Liver (tissue), 9 donors: ENCODE results near the gene KRT26. TPM values are rescaled to one million over a fixed set of nuclear protein-coding genes. Genes with fewer than 3 reads are reported as not detected.

Source experiments
- DNase-seq: peaks from one replicate; pipeline ENCODE4 v3.0.0-alpha.2; 2017; ENCODE audit warnings: low spot score
- H3K27ac ChIP-seq, 2 donors: one replicate each; pipeline ENCODE4 v1.7.0; 2013; ENCODE audit warnings: inconsistent platforms in 2 of 2, low read length in 2 of 2, control low read depth in 1 of 2, low read depth in 1 of 2, mild to moderate bottlenecking in 1 of 2
- H3K27me3 ChIP-seq, 4 donors: one replicate each; pipeline versions ENCODE4 v1.6.1 to v1.7.0; 2013; ENCODE audit warnings: low read length in 3 of 4, inconsistent platforms in 1 of 4, mild to moderate bottlenecking in 1 of 4, moderate library complexity in 1 of 4; ENCODE audit not compliant: control insufficient read depth in 4 of 4, insufficient read depth in 4 of 4
- H3K36me3 ChIP-seq, 4 donors: one replicate each; pipeline versions ENCODE4 v1.6.1 to v1.7.0; 2013; ENCODE audit warnings: low read length in 3 of 4, mild to moderate bottlenecking in 3 of 4, low read depth in 1 of 4, moderate library complexity in 1 of 4; ENCODE audit not compliant: control insufficient read depth in 4 of 4, insufficient read depth in 3 of 4
- H3K4me1 ChIP-seq, 4 donors: one replicate each; pipeline versions ENCODE4 v1.6.1 to v1.7.0; 2013; ENCODE audit warnings: low read length in 3 of 4, mild to moderate bottlenecking in 3 of 4, moderate library complexity in 1 of 4; ENCODE audit not compliant: control insufficient read depth in 4 of 4, insufficient read depth in 4 of 4
- H3K4me3 ChIP-seq, 3 donors: one replicate each; pipeline versions ENCODE4 v1.6.1 to v1.7.0; 2013; ENCODE audit warnings: low read length in 3 of 3, control low read depth in 1 of 3, low read depth in 1 of 3, mild to moderate bottlenecking in 1 of 3
- H3K9ac ChIP-seq, 2 donors: one replicate each; pipeline ENCODE4 v1.7.0; 2013; ENCODE audit warnings: low read length in 2 of 2, mild to moderate bottlenecking in 2 of 2, moderate library complexity in 2 of 2, control low read depth in 1 of 2, low read depth in 1 of 2
- H3K9me3 ChIP-seq, 4 donors: one replicate each; pipeline versions ENCODE4 v1.6.1 to v1.7.0; 2013; ENCODE audit warnings: low read length in 3 of 4; ENCODE audit not compliant: control insufficient read depth in 4 of 4
- EGR1 ChIP-seq, 2 donors: IDR thresholded peaks; 2 replicates each; pipeline ENCODE4 v1.6.1; 2016 to 2018; ENCODE audit warnings: antibody characterized with exemption in 2 of 2, low read depth in 2 of 2
- FOXA1 ChIP-seq: IDR thresholded peaks from 2 replicates; pipeline ENCODE4 v1.6.1; 2016; ENCODE audit warnings: antibody characterized with exemption
- FOXA2 ChIP-seq: IDR thresholded peaks from 2 replicates; pipeline ENCODE4 v1.6.1; 2016; ENCODE audit warnings: antibody characterized with exemption
- GABPA ChIP-seq, 2 donors: IDR thresholded peaks in 1 of 2; conservative IDR thresholded peaks in 1 of 2; 2 replicates each; pipeline ENCODE4 v1.6.1; 2016; ENCODE audit warnings: antibody characterized with exemption in 2 of 2, mild to moderate bottlenecking in 1 of 2, moderate library complexity in 1 of 2
- HNF4A ChIP-seq, 2 donors: conservative IDR thresholded peaks; 2 replicates each; pipeline ENCODE4 v1.6.1; 2016; ENCODE audit warnings: antibody characterized with exemption in 2 of 2, mild to moderate bottlenecking in 2 of 2
- HNF4G ChIP-seq: IDR thresholded peaks from 2 replicates; pipeline ENCODE4 v1.6.1; 2016; ENCODE audit warnings: antibody characterized with exemption
- JUND ChIP-seq, 2 donors: IDR thresholded peaks; 2 replicates each; pipeline ENCODE4 v1.6.1; 2016; ENCODE audit warnings: antibody characterized with exemption in 2 of 2
- NR2F2 ChIP-seq: IDR thresholded peaks from 2 replicates; pipeline ENCODE4 v1.6.1; 2016; ENCODE audit warnings: antibody characterized with exemption
- RAD21 ChIP-seq, 2 donors: IDR thresholded peaks; 2 replicates each; pipeline ENCODE4 v1.6.1; 2016; ENCODE audit warnings: antibody characterized with exemption in 2 of 2, mild to moderate bottlenecking in 2 of 2
- RXRA ChIP-seq, 2 donors: IDR thresholded peaks; 2 replicates each; pipeline ENCODE4 v1.6.1; 2017 to 2018; ENCODE audit warnings: antibody characterized with exemption in 2 of 2, mild to moderate bottlenecking in 1 of 2
- SP1 ChIP-seq: IDR thresholded peaks from 2 replicates; pipeline ENCODE4 v1.6.1; 2018; ENCODE audit warnings: antibody characterized with exemption, mild to moderate bottlenecking
- TAF1 ChIP-seq: conservative IDR thresholded peaks from 2 replicates; pipeline ENCODE4 v1.6.1; 2016; ENCODE audit warnings: antibody characterized with exemption, mild to moderate bottlenecking
- YY1 ChIP-seq: IDR thresholded peaks from 2 replicates; pipeline ENCODE4 v1.6.1; 2016; ENCODE audit warnings: antibody characterized with exemption, mild to moderate bottlenecking
- WGBS: extraction: QIAGEN DNeasy Blood & Tissue Kit; methylation state at CpG from one replicate; pipeline ENCODE4 v1.1.7; 2013; 5-methylcytosine and 5-hydroxymethylcytosine counted together
- polyA plus RNA-seq, 2 donors: library from polyadenylated mRNA; stranded (reverse) in 1 of 2; unstranded in 1 of 2; fragments of 200-250 nt in 1 of 2; fragments of >200 nt in 1 of 2; fragmentation: Nextera tagmentation in 1 of 2; extraction: Ambion mirVana in 1 of 2; gene quantifications; one replicate each; pipeline versions ENCODE4 v1.2.1 to v1.2.3, GENCODE V29; 2013 to 2015
- total RNA-seq, 2 donors: library from RNA; depleted of rRNA; stranded (reverse); fragments of >200 nt; gene quantifications; one replicate each; pipeline ENCODE4 v1.2.3, GENCODE V29; 2014
- TF ChIP-seq, protein P1 (sequence below): IDR thresholded peaks from 2 replicates; pipeline ENCODE4 v1.6.1; 2016; ENCODE audit warnings: antibody characterized with exemption, mild to moderate bottlenecking
- TF ChIP-seq, protein P2 (sequence below): IDR thresholded peaks from 2 replicates; pipeline ENCODE4 v1.6.1; 2016; ENCODE audit warnings: antibody characterized with exemption
- TF ChIP-seq, protein P3 (sequence below): IDR thresholded peaks from 2 replicates; pipeline ENCODE4 v1.6.1; 2016; ENCODE audit warnings: antibody characterized with exemption
- TF ChIP-seq, protein P4 (sequence below): IDR thresholded peaks from 2 replicates; pipeline ENCODE4 v1.6.1; 2016; ENCODE audit warnings: antibody characterized with exemption
- TF ChIP-seq, protein P5 (sequence below): fragments of 150-350 bp; IDR thresholded peaks from 2 replicates; pipeline ENCODE4 v1.5.1; 2017; ENCODE audit warnings: improper control_type of control experiment, low read depth, low read length; ENCODE audit not compliant: missing input control
- donor health status: healthy.
- donor health status: healthy.
- donor health status: healthy.
- donor health status: healthy.
- donor health status: healthy.

The KRT26 gene
- total and polyA plus RNA-seq, 4 donors, result not detected

DNA sequence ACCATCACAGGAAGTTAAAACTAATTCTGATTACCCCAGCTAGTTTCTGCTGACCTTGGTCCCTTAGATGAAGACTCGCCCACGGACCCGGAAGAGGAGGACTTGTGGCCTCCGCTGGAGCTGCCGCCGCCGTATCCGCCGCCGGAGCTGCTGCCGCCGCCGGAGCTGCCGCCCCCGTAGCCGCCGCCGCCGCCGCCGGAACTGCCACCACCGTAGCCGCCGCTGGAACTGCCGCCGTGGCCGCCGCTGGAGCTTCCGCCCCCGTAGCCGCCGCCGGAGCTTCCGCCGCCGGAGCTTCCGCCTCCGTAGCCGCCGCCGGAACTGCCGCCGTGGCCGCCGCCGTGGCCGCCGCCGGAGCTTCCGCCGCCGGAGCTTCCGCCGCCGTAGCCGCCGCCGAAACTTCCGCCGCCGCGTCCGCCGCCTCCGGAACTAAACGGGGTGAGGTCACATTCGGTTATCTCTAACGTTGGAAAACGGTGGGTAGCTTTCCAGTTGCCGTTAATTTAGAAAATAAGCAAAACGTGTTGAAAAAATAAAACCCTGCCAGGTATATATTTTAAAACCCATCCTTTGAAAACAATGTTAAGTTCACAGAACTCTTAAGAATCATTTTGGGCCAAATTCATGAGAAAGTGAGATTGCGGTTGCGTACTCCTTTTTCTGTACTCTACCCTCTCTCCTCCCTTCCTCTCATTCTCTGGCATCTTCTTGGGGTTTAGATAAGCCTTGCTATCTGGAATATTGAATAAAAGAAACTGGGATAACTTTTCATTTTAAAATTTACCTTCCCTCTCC, 46.9 kb upstream of the KRT26 start (continued):
- TF ChIP-seq FOXA2 (no peak), HNF4A (conservative IDR thresholded peaks at IDR 0.05) (no peak)

DNA sequence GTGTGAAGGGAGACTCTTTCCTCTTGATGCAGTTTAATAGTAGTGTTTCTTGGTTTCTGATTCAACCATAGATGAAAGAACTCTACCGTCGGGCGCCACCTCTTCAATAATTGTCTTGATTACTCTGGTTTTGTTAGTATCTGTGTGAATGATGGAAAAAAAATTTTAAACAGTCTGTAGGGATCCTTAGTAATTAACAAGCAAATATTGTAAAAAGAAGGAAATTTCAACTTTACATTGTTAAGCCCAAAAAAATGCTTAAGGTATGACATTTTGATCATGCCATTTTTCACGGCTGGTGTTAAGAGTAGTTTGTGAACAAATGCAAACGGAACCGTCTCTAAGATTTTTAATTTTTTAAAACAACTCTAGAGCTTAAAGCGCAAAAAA, 46.3 kb upstream of the KRT26 start:
- H3K4me1 ChIP-seq, result peaks cover 0 to 11% (median 8%) of the 10 kb centered on the region in 4 donors
- no peaks in the 10 kb centered on the region for H3K9me3 ChIP-seq
- peak overlapping the region; percentile 90 to 93 for H3K27ac ChIP-seq
- no peaks in the 10 kb centered on the region for H3K27me3 ChIP-seq
- peak overlapping the region in 1 of 2 donors; percentile 50 for H3K9ac ChIP-seq
- TF ChIP-seq HNF4G (no peak), FOXA2 (no peak), TAF1 (no peak), NR2F2 (no peak), FOXA1 (no peak), EGR1 (IDR thresholded peaks at IDR 0.05; ENCODE audit: low read depth in 2 of 2) (no peak), RXRA (IDR thresholded peaks at IDR 0.05) (no peak), RAD21 (IDR thresholded peaks at IDR 0.05) (no peak), YY1 (no peak), HNF4A (conservative IDR thresholded peaks at IDR 0.05) (no peak), GABPA (IDR thresholded peaks at IDR 0.05 in 1 of 2, conservative IDR thresholded peaks at IDR 0.05 in 1 of 2) (no peak), JUND (IDR thresholded peaks at IDR 0.05) (no peak), SP1 (no peak)
- TF ChIP-seq, protein P1, sequence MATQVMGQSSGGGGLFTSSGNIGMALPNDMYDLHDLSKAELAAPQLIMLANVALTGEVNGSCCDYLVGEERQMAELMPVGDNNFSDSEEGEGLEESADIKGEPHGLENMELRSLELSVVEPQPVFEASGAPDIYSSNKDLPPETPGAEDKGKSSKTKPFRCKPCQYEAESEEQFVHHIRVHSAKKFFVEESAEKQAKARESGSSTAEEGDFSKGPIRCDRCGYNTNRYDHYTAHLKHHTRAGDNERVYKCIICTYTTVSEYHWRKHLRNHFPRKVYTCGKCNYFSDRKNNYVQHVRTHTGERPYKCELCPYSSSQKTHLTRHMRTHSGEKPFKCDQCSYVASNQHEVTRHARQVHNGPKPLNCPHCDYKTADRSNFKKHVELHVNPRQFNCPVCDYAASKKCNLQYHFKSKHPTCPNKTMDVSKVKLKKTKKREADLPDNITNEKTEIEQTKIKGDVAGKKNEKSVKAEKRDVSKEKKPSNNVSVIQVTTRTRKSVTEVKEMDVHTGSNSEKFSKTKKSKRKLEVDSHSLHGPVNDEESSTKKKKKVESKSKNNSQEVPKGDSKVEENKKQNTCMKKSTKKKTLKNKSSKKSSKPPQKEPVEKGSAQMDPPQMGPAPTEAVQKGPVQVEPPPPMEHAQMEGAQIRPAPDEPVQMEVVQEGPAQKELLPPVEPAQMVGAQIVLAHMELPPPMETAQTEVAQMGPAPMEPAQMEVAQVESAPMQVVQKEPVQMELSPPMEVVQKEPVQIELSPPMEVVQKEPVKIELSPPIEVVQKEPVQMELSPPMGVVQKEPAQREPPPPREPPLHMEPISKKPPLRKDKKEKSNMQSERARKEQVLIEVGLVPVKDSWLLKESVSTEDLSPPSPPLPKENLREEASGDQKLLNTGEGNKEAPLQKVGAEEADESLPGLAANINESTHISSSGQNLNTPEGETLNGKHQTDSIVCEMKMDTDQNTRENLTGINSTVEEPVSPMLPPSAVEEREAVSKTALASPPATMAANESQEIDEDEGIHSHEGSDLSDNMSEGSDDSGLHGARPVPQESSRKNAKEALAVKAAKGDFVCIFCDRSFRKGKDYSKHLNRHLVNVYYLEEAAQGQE, result no peak
- TF ChIP-seq, protein P2, sequence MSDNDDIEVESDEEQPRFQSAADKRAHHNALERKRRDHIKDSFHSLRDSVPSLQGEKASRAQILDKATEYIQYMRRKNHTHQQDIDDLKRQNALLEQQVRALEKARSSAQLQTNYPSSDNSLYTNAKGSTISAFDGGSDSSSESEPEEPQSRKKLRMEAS, result no peak
- TF ChIP-seq, protein P3, sequence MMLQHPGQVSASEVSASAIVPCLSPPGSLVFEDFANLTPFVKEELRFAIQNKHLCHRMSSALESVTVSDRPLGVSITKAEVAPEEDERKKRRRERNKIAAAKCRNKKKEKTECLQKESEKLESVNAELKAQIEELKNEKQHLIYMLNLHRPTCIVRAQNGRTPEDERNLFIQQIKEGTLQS, result no peak
- TF ChIP-seq, protein P4, sequence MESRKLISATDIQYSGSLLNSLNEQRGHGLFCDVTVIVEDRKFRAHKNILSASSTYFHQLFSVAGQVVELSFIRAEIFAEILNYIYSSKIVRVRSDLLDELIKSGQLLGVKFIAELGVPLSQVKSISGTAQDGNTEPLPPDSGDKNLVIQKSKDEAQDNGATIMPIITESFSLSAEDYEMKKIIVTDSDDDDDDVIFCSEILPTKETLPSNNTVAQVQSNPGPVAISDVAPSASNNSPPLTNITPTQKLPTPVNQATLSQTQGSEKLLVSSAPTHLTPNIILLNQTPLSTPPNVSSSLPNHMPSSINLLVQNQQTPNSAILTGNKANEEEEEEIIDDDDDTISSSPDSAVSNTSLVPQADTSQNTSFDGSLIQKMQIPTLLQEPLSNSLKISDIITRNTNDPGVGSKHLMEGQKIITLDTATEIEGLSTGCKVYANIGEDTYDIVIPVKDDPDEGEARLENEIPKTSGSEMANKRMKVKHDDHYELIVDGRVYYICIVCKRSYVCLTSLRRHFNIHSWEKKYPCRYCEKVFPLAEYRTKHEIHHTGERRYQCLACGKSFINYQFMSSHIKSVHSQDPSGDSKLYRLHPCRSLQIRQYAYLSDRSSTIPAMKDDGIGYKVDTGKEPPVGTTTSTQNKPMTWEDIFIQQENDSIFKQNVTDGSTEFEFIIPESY, result no peak
- TF ChIP-seq, protein P5, sequence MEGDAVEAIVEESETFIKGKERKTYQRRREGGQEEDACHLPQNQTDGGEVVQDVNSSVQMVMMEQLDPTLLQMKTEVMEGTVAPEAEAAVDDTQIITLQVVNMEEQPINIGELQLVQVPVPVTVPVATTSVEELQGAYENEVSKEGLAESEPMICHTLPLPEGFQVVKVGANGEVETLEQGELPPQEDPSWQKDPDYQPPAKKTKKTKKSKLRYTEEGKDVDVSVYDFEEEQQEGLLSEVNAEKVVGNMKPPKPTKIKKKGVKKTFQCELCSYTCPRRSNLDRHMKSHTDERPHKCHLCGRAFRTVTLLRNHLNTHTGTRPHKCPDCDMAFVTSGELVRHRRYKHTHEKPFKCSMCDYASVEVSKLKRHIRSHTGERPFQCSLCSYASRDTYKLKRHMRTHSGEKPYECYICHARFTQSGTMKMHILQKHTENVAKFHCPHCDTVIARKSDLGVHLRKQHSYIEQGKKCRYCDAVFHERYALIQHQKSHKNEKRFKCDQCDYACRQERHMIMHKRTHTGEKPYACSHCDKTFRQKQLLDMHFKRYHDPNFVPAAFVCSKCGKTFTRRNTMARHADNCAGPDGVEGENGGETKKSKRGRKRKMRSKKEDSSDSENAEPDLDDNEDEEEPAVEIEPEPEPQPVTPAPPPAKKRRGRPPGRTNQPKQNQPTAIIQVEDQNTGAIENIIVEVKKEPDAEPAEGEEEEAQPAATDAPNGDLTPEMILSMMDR, result no peak
- DNase-seq, result no peak
- WGBS, result 23% methylated on average over 7 of the region's 7 CpGs
- peak overlapping the region; percentile 81 to 97 (median 96) for H3K4me3 ChIP-seq
- peaks cover 0 to 3% (median 1%) of the 10 kb centered on the region in 4 donors for H3K36me3 ChIP-seq
